ENCODE results near the gene BRD7. TPM values are rescaled to one million over a fixed set of nuclear protein-coding genes. Genes with fewer than 3 reads are reported as not detected.

BRD7 gene
- total RNA-seq, 4 donors from 2014 or later: 41.4 to 56.0 (median 46.8) TPM

- Histone ChIP-seq H3K4me1 (peaks cover 0 to 4% of the 10 kb centered on the region in 2 donors), H3K36me3 (no peaks in the 10 kb centered on the region), H3K27ac (no peak overlapping the region), H3K27me3 (no peaks in the 10 kb centered on the region), H3K9me3 (no peaks in the 10 kb centered on the region), H3K4me3 (replicated peaks in 1 of 3) (no peak overlapping the region)
- DNase-seq: no peak
- WGBS, 2 donors: 83 to 88% methylated on average over 3 of the region's 3 CpGs
- intact Hi-C loops (cut with DNase I): no loop called here
- no peak for TF ChIP-seq POLR2A (IDR thresholded peaks at IDR 0.05)
- TF ChIP-seq, protein P1, sequence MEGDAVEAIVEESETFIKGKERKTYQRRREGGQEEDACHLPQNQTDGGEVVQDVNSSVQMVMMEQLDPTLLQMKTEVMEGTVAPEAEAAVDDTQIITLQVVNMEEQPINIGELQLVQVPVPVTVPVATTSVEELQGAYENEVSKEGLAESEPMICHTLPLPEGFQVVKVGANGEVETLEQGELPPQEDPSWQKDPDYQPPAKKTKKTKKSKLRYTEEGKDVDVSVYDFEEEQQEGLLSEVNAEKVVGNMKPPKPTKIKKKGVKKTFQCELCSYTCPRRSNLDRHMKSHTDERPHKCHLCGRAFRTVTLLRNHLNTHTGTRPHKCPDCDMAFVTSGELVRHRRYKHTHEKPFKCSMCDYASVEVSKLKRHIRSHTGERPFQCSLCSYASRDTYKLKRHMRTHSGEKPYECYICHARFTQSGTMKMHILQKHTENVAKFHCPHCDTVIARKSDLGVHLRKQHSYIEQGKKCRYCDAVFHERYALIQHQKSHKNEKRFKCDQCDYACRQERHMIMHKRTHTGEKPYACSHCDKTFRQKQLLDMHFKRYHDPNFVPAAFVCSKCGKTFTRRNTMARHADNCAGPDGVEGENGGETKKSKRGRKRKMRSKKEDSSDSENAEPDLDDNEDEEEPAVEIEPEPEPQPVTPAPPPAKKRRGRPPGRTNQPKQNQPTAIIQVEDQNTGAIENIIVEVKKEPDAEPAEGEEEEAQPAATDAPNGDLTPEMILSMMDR (IDR thresholded peaks at IDR 0.05): no peak
Measured at GRCh38 chr16:50288920-50289319, 79.9 kb downstream of the BRD7 start.

GRCh38 chr16:50288026-50288425 lies 80.8 kb downstream of the BRD7 start:
- H3K36me3 ChIP-seq: no peaks in the 10 kb centered on the region
- 92 to 93% methylated on average over 9 to 15 of the region's 17 CpGs for WGBS, 2 donors
- H3K27ac ChIP-seq: no peak overlapping the region
- no peak for DNase-seq
- no peak overlapping the region for H3K4me3 ChIP-seq (replicated peaks in 1 of 3)
- H3K4me1 ChIP-seq: peaks cover 0 to 4% of the 10 kb centered on the region in 2 donors
- no peaks in the 10 kb centered on the region for H3K9me3 ChIP-seq
- H3K27me3 ChIP-seq: no peaks in the 10 kb centered on the region
- intact Hi-C loops (cut with DNase I): no loop called here
- TF ChIP-seq POLR2A (IDR thresholded peaks at IDR 0.05): no peak
- TF ChIP-seq, protein P1 (IDR thresholded peaks at IDR 0.05): no peak

- Histone ChIP-seq H3K4me3 (replicated peaks in 1 of 3) (no peak overlapping the region), H3K9me3 (no peaks in the 10 kb centered on the region), H3K36me3 (no peaks in the 10 kb centered on the region), H3K27me3 (no peaks in the 10 kb centered on the region), H3K27ac (no peak overlapping the region), H3K4me1 (peaks cover 0 to 4% of the 10 kb centered on the region in 2 donors)
- no peak for DNase-seq
- WGBS, 2 donors: 97 to 99% methylated on average over 3 of the region's 3 CpGs
- TF ChIP-seq, protein P1 (IDR thresholded peaks at IDR 0.05): no peak
- TF ChIP-seq POLR2A (IDR thresholded peaks at IDR 0.05): no peak
- intact Hi-C loops (cut with DNase I): no loop called here
Measured at GRCh38 chr16:50286681-50287080, 82.1 kb downstream of the BRD7 start.

GRCh38 chr16:50285406-50286003 lies 83.3 kb downstream of the BRD7 start:
- no peak overlapping the region for H3K4me3 ChIP-seq (replicated peaks in 1 of 3)
- peaks cover 0 to 4% of the 10 kb centered on the region in 2 donors for H3K4me1 ChIP-seq
- no peak overlapping the region for H3K27ac ChIP-seq
- WGBS, 2 donors: 69 to 82% methylated on average over 4 of the region's 5 CpGs
- no peaks in the 10 kb centered on the region for H3K9me3 ChIP-seq
- no peaks in the 10 kb centered on the region for H3K36me3 ChIP-seq
- no peaks in the 10 kb centered on the region for H3K27me3 ChIP-seq
- no peak for TF ChIP-seq POLR2A (IDR thresholded peaks at IDR 0.05)
- TF ChIP-seq, protein P1 (IDR thresholded peaks at IDR 0.05): no peak
- intact Hi-C loops (cut with DNase I): no loop called here
- DNase-seq: no peak

DNA sequence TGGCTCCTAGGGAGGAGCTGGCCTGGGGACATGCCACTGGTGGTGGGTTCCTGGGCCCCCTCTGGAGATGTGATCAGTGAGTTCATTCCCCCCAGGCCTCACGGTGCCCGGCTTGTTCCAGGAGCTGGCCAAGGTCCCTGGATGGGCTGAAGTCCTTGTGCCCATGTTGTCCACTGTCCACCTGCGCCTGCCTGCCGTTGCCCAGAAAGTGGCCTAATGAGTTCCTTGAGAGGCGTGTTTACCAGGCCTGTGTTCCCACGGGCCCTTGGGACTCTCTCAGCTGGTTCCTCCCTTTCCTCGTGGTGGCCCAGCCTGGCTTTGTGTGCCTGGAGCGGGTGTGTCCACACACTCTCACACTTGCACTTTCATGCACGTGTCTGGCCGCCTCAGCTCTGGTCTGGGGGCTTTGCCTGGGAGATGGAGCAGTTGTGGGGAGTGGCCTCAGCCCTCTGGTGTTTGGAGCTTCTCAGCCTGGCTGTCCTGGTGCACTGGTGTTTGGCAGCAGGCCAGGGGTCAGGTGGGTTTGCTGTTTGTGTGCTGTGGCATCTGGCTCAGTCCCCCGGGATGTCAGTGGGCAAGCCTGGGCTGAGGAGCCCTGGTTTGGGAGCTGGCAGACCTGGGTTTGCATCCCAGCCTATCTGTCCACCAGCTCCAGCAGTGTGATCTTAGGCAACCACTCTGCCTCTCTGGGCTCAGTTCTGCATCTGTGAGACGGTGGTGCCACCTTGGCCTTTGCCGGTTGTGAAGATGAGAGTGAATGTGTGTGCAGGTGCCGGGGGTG lies 84.5 kb downstream of the BRD7 start:
- H3K4me1 ChIP-seq: peaks cover 0 to 4% of the 10 kb centered on the region in 2 donors
- H3K27ac ChIP-seq: no peak overlapping the region
- WGBS, 2 donors: 65 to 74% methylated on average over 9 to 13 of the region's 14 CpGs
- H3K4me3 ChIP-seq (replicated peaks in 1 of 3): no peak overlapping the region
- H3K36me3 ChIP-seq: no peaks in the 10 kb centered on the region
- no peaks in the 10 kb centered on the region for H3K27me3 ChIP-seq
- TF ChIP-seq POLR2A (IDR thresholded peaks at IDR 0.05): no peak
- TF ChIP-seq, protein P1 (IDR thresholded peaks at IDR 0.05): no peak
- intact Hi-C loops (cut with DNase I): no loop called here
- no peaks in the 10 kb centered on the region for H3K9me3 ChIP-seq
- no peak for DNase-seq
